Femur (tissue), 1 donor: ENCODE data around the gene TMEM263.
"Not testable (repeated sequence)": the region's sequence is repeated elsewhere in the genome, so short reads cannot be mapped to it uniquely, and the experiment has no call there.

Source experiments
- DNase-seq: peaks from one replicate; pipeline ENCODE4 v3.0.0-alpha.2; 2017

Gene TMEM263

DNA sequence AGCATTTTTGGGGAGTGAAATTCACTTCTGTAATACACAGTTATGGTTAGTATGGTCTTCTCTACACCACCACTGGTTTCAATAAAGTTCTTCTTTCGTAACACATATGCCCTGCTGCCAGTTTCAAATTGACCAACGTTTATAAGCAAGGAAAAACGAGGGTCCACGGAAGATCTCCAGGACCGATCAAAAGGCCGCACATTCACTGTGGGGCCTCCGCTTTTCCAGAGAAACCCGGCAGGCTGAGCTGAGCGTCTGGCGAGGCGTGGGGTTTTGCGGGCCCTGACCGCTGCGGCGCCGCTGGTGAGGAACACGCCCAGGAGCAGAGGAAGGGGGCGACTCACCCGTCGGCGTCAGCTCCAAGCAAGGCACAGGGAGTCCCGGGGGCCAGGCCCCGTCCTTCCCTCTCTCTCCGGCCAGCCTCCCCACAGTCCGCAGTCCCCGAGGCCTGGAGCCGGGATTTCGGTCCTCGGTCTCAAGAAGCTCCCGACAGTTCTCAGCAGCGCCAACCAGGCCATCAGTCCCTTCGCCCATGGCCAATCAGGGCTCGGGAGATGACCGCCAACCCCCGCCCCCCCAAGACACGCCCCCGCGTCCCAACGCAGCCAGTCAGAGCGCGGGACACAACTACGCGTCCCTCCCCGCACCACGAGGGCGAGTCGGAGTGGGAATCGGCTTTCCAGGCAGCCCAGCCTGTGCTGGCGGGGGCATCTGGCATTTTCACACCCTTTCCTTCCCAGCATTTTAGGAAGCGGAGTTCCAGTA, 31.1 kb downstream of the TMEM263 start, which contains the start of gene MTERF2:
MTERF2 (minus strand) TSS at position 522 of the 765 bp plus-strand sequence. CDS start 8,432 bp downstream, outside the sequence.
- DNase-seq, result peak; percentile 98

DNA sequence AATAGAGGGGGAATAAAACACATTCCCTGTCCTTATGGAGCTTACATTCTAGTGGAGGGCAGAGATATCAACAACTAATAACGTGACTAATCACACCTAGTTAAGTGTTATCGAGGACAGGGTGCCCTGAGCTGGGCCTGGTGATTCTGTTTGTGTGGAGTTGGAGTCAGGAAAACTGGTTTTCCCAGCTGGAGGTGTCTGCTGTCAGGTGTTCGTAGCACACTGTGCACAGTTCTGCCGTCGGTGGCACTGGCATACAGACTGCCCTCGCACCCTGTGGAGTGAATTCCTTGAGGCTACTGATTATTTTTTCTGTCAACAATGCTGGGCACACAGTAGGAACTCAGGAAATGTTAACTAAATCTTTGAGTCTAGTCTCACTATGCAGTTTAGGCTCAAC, 32.1 kb downstream of the TMEM263 start:
- no peak for DNase-seq

- DNase-seq, result no peak
Observed at GRCh38 chr12:106994579-106995220, 39.0 kb downstream of the TMEM263 start.

GRCh38 chr12:106996102-106996501, 40.4 kb downstream of the TMEM263 start:
- not testable (repeated sequence) for DNase-seq

- DNase-seq, result no peak
Observed at GRCh38 chr12:106997916-106998315, 42.2 kb downstream of the TMEM263 start.

GRCh38 chr12:106999446-106999845, 43.7 kb downstream of the TMEM263 start:
- DNase-seq, result no peak

DNA sequence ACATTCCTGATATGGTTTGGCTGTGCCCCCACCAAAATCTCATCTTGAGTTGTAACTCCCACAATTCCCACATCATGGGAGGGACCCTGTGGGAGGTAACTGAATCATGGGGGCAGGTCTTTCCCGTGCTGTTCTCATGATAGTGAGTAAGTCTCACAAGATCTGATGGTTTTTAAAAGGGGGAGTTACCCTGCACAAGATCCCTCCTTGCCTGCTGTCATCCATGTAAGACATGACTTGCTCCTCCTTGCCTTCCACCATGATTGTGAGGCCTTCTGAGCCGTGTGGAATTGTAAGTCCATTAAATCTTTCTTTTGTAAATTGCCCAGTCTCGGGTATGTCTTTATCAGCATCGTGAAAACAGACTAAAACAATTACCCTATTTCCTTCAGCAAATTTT, 47.0 kb downstream of the TMEM263 start:
- not testable (repeated sequence) for DNase-seq

- DNase-seq, result no peak
Observed at GRCh38 chr12:107007411-107007810, 51.7 kb downstream of the TMEM263 start.

DNA sequence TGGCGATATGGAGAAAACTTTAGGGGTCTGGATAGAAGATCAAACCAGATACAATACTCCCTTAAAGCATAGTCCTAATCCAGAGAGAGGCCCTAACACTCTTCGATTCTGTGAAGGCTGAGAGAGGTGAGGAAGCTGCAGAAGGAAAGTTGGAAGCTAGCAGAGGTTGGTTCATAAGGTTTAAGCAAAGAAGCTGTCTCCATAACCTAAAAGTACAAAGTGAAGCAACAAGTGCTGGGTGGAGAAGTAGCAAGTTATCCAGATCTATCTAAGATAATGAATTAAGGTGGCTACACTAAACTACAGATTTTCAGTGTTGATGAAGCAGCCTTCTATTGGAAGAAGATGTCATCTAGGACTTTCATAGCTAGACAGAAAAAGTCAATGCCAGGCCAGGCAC, 55.8 kb downstream of the TMEM263 start:
- DNase-seq, result no peak

GRCh38 chr12:107012736-107013425, 57.2 kb downstream of the TMEM263 start:
- DNase-seq, result no peak

DNA sequence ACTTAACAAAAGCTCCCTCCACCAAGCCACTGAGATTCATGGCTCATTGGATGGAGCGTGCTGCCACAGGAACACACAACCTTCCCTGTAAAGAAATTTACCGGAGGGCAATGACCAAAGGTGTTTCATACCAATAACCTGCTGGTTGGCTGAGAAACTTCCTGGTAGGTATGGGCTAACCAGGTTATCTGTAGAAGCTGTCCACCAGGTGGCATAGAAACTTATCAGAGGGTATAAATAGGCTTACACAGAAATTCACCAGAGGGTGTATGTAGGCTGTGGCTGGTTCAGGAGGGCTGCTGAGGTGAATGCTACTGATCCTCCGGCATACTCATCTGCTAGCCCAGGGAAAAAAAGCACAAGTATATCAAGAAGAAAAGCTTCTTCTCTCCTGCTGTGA, 58.3 kb downstream of the TMEM263 start:
- DNase-seq, result no peak

- no peak for DNase-seq
Observed at GRCh38 chr12:107017042-107017441, 61.3 kb downstream of the TMEM263 start.

- DNase-seq, result no peak
Observed at GRCh38 chr12:107019546-107019945, 63.8 kb downstream of the TMEM263 start.
